K562 (cell line): ENCODE measurements around the gene MRAS. TPM values are rescaled to one million over a fixed set of nuclear protein-coding genes. Genes with fewer than 3 reads are reported as not detected.

Experiments
- BHLHE40 ChIP-seq: IDR thresholded peaks from 2 replicates; pipeline ENCODE4 v1.6.1; 2011; ENCODE audit warnings: low read length, improper control_type of control experiment
- CREB1 ChIP-seq, 2 experiments: sonication (generic) in 1 of 2; formaldehyde crosslinking in 1 of 2; IDR thresholded peaks; 2 replicates each; pipeline versions ENCODE4 v1.6.1 to v1.8.0; 2012 to 2022; ENCODE audit warnings: inconsistent platforms in 1 of 2, mild to moderate bottlenecking in 1 of 2, missing genetic modification reagents in 1 of 2, moderate library complexity in 1 of 2
- ETV6 ChIP-seq, 3 experiments: fragments of 150-350 bp in 1 of 3; sonication (generic) in 1 of 3; formaldehyde crosslinking in 1 of 3; IDR thresholded peaks; 2 replicates each; pipeline versions ENCODE4 v1.6.1 to v1.8.0; 2014 to 2022; ENCODE audit warnings: borderline replicate concordance in 2 of 3, low read depth in 2 of 3, antibody characterized with exemption in 1 of 3, low read length in 1 of 3, mild to moderate bottlenecking in 1 of 3, missing genetic modification reagents in 1 of 3
- IFI16 ChIP-seq: fragments of 250-450 bp; sonication (Bioruptor Pico); IDR thresholded peaks from 2 replicates; pipeline ENCODE4 v2.1.2; 2022; ENCODE audit warnings: mild to moderate bottlenecking, inconsistent platforms
- MCM3 ChIP-seq: fragments of 450-650 bp; IDR thresholded peaks from 2 replicates; pipeline ENCODE4 v1.6.1; 2016
- NRF1 ChIP-seq, 2 experiments: fragments of 450-650 bp; IDR thresholded peaks in 1 of 2; conservative IDR thresholded peaks in 1 of 2; 2 replicates each; pipeline ENCODE4 v1.6.1; 2014; ENCODE audit warnings: mild to moderate bottlenecking in 2 of 2
- OTX1 ChIP-seq: fragments of 450-650 bp; formaldehyde crosslinking; IDR thresholded peaks from 2 replicates; pipeline ENCODE4 v1.4.0; 2022; ENCODE audit warnings: mild to moderate bottlenecking
- TCF7L2 ChIP-seq: fragments of 150-350 bp; IDR thresholded peaks from 2 replicates; pipeline ENCODE4 v1.6.1; 2016; ENCODE audit warnings: low read depth, mild to moderate bottlenecking, low read length, moderate library complexity
- ZBTB17 ChIP-seq: fragments of 450-650 bp; formaldehyde crosslinking; IDR thresholded peaks from 2 replicates; pipeline ENCODE4 v1.4.0; 2020; ENCODE audit warnings: mild to moderate bottlenecking
- ZNF239 ChIP-seq: fragments of 250-450 bp; sonication (Bioruptor Pico); IDR thresholded peaks from 2 replicates; pipeline ENCODE4 v1.4.0; 2020; ENCODE audit warnings: mild to moderate bottlenecking
- polyA plus RNA-seq, 8 experiments: library from polyadenylated mRNA; depleted of rRNA in 4 of 8; stranded (reverse) in 5 of 8; unstranded in 3 of 8; fragments of >200 nt; fragmentation: Nextera tagmentation in 2 of 8; fragmentation: Illumina TruSeq in 1 of 8; extraction: Ambion mirVana in 2 of 8; extraction: Trizol in 1 of 8; gene quantifications; 2 replicates each; pipeline versions ENCODE4 v1.2.1 to v1.2.3, GENCODE V29; 2011 to 2014; ENCODE audit warnings: inconsistent platforms in 1 of 8, missing spikeins in 1 of 8
- total RNA-seq, 7 experiments: library from RNA; depleted of rRNA in 6 of 7; stranded (reverse); fragments of >200 nt in 6 of 7; fragmentation: Illumina TruSeq in 2 of 7; extraction: Trizol in 2 of 7; gene quantifications; 2 replicates each; pipeline versions ENCODE4 v1.2.1 to v1.2.3, GENCODE V29; 2011 to 2021; ENCODE audit warnings: low replicate concordance in 1 of 7
- TF ChIP-seq, protein P1 (sequence below): fragments of 250-450 bp; sonication (Bioruptor Pico); IDR thresholded peaks from 2 replicates; pipeline ENCODE4 v1.8.0; 2022; ENCODE audit warnings: moderate library complexity, mild to moderate bottlenecking, inconsistent platforms
- TF ChIP-seq, protein P2 (sequence below), 2 experiments: fragments of 450-650 bp in 1 of 2; IDR thresholded peaks; 2 replicates each; pipeline ENCODE4 v1.6.1; 2011 to 2017; ENCODE audit warnings: low read depth in 2 of 2, antibody characterized with exemption in 1 of 2, borderline replicate concordance in 1 of 2, low read length in 1 of 2, mild to moderate bottlenecking in 1 of 2, mixed read lengths in 1 of 2; ENCODE audit not compliant: control insufficient read depth in 1 of 2
- TF ChIP-seq, protein P3 (sequence below): fragments of 250-450 bp; sonication (Bioruptor Pico); IDR thresholded peaks from 2 replicates; pipeline ENCODE4 v1.8.0; 2021; ENCODE audit warnings: borderline replicate concordance, mild to moderate bottlenecking, moderate library complexity; ENCODE audit not compliant: poor library complexity, severe bottlenecking
- TF ChIP-seq, protein P4 (sequence below): conservative IDR thresholded peaks from 2 replicates; pipeline ENCODE4 v1.6.1; 2011; ENCODE audit warnings: low read depth, mild to moderate bottlenecking, low read length; ENCODE audit not compliant: control insufficient read depth
- TF ChIP-seq, protein P5 (sequence below): sonication (generic); formaldehyde crosslinking; IDR thresholded peaks from 2 replicates; pipeline ENCODE4 v1.8.0; 2022; ENCODE audit warnings: mild to moderate bottlenecking, missing genetic modification reagents
- TF ChIP-seq, protein P6 (sequence below): fragments of 450-650 bp; IDR thresholded peaks from 2 replicates; pipeline ENCODE4 v1.6.1; 2016
- TF ChIP-seq, protein P7 (sequence below): fragments of 250-450 bp; sonication (Bioruptor Pico); IDR thresholded peaks from 2 replicates; pipeline ENCODE4 v1.5.0; 2021

Gene MRAS
- total and polyA plus RNA-seq, 9 of the 15 experiments (the other 6 are each of a cell fraction or from before 2014, with no cell fraction given): 1.5 to 10.0 (median 5.0) TPM

DNA sequence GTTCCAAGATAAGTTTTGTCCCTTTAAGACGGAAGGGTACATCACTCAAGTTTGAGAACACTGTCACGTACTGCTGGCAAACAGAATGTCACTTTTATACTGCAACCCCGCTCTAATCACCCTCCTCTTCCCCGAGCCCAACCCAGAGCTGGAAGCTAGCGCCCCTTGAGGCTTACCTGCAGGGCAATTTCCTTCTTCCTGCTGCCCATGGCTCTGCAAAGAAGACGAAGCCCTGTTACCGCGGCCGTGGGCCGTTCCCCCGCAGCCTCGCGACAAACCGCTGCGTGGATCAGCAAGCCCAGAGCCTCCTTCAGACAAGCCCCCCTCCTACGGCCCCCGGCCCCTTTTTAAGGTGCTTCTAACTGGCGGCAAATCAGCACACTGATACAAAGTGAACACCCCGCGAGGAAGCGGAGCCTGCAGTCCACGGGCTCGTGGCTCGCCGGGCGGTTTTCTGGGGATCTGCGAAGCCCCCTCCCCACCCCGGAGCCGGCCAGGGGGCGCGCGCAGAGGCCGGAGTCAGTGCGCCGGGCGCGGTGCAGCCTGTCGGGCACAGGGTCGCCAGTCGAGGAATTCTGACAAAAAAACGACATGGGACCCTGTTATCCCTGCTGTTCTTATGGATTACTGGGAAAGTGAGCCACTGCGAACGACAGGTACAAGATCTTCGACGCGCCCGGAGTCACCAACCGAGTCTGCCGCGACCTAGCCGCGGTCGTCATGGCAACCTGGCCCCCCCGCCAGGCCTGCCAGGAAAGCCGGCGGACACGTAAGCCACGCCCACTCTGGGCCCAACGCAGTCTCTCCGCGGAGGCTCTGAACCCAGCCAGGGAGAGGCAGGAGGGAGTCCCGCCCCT is 19.0 kb upstream of the MRAS start, which contains the start of gene NME9 (continued):
- TF ChIP-seq OTX1 (CRISPR knock-in tag): no peak
- TF ChIP-seq CREB1 (IDR thresholded peaks at IDR 0.05): no peak
- 0 out of 2 replicates have a peak, but pooled peaks have one; percentile 4 for TF ChIP-seq CREB1 (CRISPR knock-in tag; IDR thresholded peaks at IDR 0.05)
- TF ChIP-seq TCF7L2: no peak
- TF ChIP-seq ZBTB17: no peak
- TF ChIP-seq, protein P1, sequence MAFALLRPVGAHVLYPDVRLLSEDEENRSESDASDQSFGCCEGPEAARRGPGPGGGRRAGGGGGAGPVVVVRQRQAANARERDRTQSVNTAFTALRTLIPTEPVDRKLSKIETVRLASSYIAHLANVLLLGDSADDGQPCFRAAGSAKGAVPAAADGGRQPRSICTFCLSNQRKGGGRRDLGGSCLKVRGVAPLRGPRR (CRISPR knock-in tag): no peak
- TF ChIP-seq IFI16 (CRISPR knock-in tag): no peak
- TF ChIP-seq, protein P2, sequence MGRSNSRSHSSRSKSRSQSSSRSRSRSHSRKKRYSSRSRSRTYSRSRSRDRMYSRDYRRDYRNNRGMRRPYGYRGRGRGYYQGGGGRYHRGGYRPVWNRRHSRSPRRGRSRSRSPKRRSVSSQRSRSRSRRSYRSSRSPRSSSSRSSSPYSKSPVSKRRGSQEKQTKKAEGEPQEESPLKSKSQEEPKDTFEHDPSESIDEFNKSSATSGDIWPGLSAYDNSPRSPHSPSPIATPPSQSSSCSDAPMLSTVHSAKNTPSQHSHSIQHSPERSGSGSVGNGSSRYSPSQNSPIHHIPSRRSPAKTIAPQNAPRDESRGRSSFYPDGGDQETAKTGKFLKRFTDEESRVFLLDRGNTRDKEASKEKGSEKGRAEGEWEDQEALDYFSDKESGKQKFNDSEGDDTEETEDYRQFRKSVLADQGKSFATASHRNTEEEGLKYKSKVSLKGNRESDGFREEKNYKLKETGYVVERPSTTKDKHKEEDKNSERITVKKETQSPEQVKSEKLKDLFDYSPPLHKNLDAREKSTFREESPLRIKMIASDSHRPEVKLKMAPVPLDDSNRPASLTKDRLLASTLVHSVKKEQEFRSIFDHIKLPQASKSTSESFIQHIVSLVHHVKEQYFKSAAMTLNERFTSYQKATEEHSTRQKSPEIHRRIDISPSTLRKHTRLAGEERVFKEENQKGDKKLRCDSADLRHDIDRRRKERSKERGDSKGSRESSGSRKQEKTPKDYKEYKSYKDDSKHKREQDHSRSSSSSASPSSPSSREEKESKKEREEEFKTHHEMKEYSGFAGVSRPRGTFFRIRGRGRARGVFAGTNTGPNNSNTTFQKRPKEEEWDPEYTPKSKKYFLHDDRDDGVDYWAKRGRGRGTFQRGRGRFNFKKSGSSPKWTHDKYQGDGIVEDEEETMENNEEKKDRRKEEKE (IDR thresholded peaks at IDR 0.05; ENCODE audit: borderline replicate concordance in 1 of 2, control insufficient read depth in 1 of 2, low read depth in 2 of 2, low read length in 1 of 2): no peak
- TF ChIP-seq MCM3: no peak
- TF ChIP-seq ETV6 (IDR thresholded peaks at IDR 0.05; ENCODE audit: borderline replicate concordance in 1 of 2, low read depth in 2 of 2, low read length in 1 of 2): no peak
- no peak for TF ChIP-seq ETV6 (CRISPR knock-in tag; IDR thresholded peaks at IDR 0.05; ENCODE audit: borderline replicate concordance)
- TF ChIP-seq, protein P3, sequence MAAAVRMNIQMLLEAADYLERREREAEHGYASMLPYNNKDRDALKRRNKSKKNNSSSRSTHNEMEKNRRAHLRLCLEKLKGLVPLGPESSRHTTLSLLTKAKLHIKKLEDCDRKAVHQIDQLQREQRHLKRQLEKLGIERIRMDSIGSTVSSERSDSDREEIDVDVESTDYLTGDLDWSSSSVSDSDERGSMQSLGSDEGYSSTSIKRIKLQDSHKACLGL: no peak
- TF ChIP-seq, protein P4, sequence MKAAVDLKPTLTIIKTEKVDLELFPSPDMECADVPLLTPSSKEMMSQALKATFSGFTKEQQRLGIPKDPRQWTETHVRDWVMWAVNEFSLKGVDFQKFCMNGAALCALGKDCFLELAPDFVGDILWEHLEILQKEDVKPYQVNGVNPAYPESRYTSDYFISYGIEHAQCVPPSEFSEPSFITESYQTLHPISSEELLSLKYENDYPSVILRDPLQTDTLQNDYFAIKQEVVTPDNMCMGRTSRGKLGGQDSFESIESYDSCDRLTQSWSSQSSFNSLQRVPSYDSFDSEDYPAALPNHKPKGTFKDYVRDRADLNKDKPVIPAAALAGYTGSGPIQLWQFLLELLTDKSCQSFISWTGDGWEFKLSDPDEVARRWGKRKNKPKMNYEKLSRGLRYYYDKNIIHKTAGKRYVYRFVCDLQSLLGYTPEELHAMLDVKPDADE: no peak
- TF ChIP-seq BHLHE40: no peak
- TF ChIP-seq ZNF239: no peak
- TF ChIP-seq, protein P5, sequence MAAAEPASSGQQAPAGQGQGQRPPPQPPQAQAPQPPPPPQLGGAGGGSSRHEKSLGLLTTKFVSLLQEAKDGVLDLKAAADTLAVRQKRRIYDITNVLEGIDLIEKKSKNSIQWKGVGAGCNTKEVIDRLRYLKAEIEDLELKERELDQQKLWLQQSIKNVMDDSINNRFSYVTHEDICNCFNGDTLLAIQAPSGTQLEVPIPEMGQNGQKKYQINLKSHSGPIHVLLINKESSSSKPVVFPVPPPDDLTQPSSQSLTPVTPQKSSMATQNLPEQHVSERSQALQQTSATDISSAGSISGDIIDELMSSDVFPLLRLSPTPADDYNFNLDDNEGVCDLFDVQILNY (CRISPR knock-in tag): no peak
- TF ChIP-seq NRF1 (conservative IDR thresholded peaks at IDR 0.05 in 1 of 2, IDR thresholded peaks at IDR 0.05 in 1 of 2): peak; percentile 62 to 74; a peak in 3 of 4 replicates
- TF ChIP-seq, protein P6, sequence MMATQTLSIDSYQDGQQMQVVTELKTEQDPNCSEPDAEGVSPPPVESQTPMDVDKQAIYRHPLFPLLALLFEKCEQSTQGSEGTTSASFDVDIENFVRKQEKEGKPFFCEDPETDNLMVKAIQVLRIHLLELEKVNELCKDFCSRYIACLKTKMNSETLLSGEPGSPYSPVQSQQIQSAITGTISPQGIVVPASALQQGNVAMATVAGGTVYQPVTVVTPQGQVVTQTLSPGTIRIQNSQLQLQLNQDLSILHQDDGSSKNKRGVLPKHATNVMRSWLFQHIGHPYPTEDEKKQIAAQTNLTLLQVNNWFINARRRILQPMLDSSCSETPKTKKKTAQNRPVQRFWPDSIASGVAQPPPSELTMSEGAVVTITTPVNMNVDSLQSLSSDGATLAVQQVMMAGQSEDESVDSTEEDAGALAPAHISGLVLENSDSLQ: peak; percentile 78; the same call in 1 of the 2 replicates
- TF ChIP-seq, protein P7, sequence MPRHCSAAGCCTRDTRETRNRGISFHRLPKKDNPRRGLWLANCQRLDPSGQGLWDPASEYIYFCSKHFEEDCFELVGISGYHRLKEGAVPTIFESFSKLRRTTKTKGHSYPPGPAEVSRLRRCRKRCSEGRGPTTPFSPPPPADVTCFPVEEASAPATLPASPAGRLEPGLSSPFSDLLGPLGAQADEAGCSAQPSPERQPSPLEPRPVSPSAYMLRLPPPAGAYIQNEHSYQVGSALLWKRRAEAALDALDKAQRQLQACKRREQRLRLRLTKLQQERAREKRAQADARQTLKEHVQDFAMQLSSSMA (CRISPR knock-in tag): no peak
